ENCODE data around the gene WFDC2. TPM values are rescaled to one million over a fixed set of nuclear protein-coding genes. Genes with fewer than 3 reads are reported as not detected.
A peak's percentile ranks its signal among the peaks of the same experiment; 100 is the strongest.

Gene WFDC2
- total and polyA plus RNA-seq, 2 of the 13 experiments (the other 11 are each of a cell fraction or from before 2014, with no cell fraction given) = 0.33 TPM; not detected in 1

- H3K27me3 ChIP-seq (ENCODE audit: control insufficient read depth in 1 of 2, insufficient read depth in 2 of 2, low read length in 2 of 2) = peaks cover 0 to 15% of the 10 kb centered on the region in 2 experiments; a peak in 2 of 5 replicates
- intact Hi-C loops (cut with micrococcal nuclease; ENCODE audit: unreplicated experiment) = no loop called here
- no peak overlapping the region for H3K4me3 ChIP-seq (replicated peaks in 1 of 3; ENCODE audit: insufficient read depth in 1 of 3, low read depth in 2 of 3, low read length in 3 of 3)
- in situ Hi-C loops (cut with HindIII; ENCODE audit: extremely low pct_ligation_motif_present, low pct_unique_long_range_greater_than_20kb) = no loop called here
- no peak for FAIRE-seq
- ATAC-seq = no peak
- no peak overlapping the region for H3K27ac ChIP-seq (ENCODE audit: extremely low read length, insufficient read depth, low read length)
- ChIA-PET CTCF (ENCODE audit: low intra/inter-chr PET ratio, low total read pairs) (no interaction called here), POLR2A (no interaction called here)
- H3K4me2 ChIP-seq (ENCODE audit: low read depth, low read length) = no peak overlapping the region
- H3K9ac ChIP-seq (ENCODE audit: insufficient read depth, low read depth, low read length) = no peak overlapping the region
- no peak for DNase-seq (ENCODE audit: low spot score)
- TF ChIP-seq CEBPB (IDR thresholded peaks at IDR 0.05; ENCODE audit: borderline replicate concordance, low read depth, low read length) = peak; percentile 48; the same call in 1 of the 2 replicates
- TF ChIP-seq HBP1 (CRISPR knock-in tag; IDR thresholded peaks at IDR 0.05; ENCODE audit: low read depth) = no peak
- H2AFZ ChIP-seq (ENCODE audit: low read length) = no peak overlapping the region
- no peaks in the 10 kb centered on the region for H3K36me3 ChIP-seq (replicated peaks in 1 of 2; ENCODE audit: control insufficient read depth in 1 of 2, insufficient read depth in 2 of 2, low read length in 2 of 2)
- no TSS peak for BruUV-seq (replicated peaks)
- 1% methylated on average over 5 of the region's 5 CpGs for WGBS (ENCODE audit: low lambda C conversion rate)
- no peaks in the 10 kb centered on the region for H3K9me3 ChIP-seq (ENCODE audit: low read length)
- peaks cover 6% of the 10 kb centered on the region; the same call in 1 of the 2 replicates for H3K4me1 ChIP-seq (ENCODE audit: insufficient read depth, low read length)
- no peaks in the 10 kb centered on the region for H3K79me2 ChIP-seq (ENCODE audit: insufficient read depth, low read length)
- no peaks in the 10 kb centered on the region for H4K20me1 ChIP-seq (ENCODE audit: insufficient read depth, low read length)
These were observed 40.8 kb downstream of the WFDC2 start for GRCh38 chr20:45510242-45510862.

- ATAC-seq (no peak), FAIRE-seq (no peak), DNase-seq (ENCODE audit: low spot score) (no peak)
- no peaks in the 10 kb centered on the region for H3K36me3 ChIP-seq (replicated peaks in 1 of 2; ENCODE audit: control insufficient read depth in 1 of 2, insufficient read depth in 2 of 2, low read length in 2 of 2)
- no peaks in the 10 kb centered on the region for H3K4me1 ChIP-seq (ENCODE audit: insufficient read depth, low read length)
- BruUV-seq (replicated peaks) = no TSS peak
- POLR2A ChIA-PET = no interaction called here
- intact Hi-C loops (cut with micrococcal nuclease; ENCODE audit: unreplicated experiment) (no loop called here), in situ Hi-C loops (cut with HindIII; ENCODE audit: extremely low pct_ligation_motif_present, low pct_unique_long_range_greater_than_20kb) (no loop called here)
- H3K79me2 ChIP-seq (ENCODE audit: insufficient read depth, low read length) = no peaks in the 10 kb centered on the region
- no peaks in the 10 kb centered on the region for H3K9me3 ChIP-seq (ENCODE audit: low read length)
- H3K27ac ChIP-seq (ENCODE audit: extremely low read length, insufficient read depth, low read length) = no peak within 1 kb of the TSS
- 2% methylated on average over 5 of the region's 5 CpGs for WGBS (ENCODE audit: low lambda C conversion rate)
- no peak within 1 kb of the TSS for H3K4me2 ChIP-seq (ENCODE audit: low read depth, low read length)
- H3K27me3 ChIP-seq (ENCODE audit: control insufficient read depth in 1 of 2, insufficient read depth in 2 of 2, low read length in 2 of 2) = peaks cover 0 to 8% of the 10 kb centered on the region in 2 experiments; a peak in 2 of 5 replicates
- CTCF ChIA-PET (ENCODE audit: low intra/inter-chr PET ratio, low total read pairs) = no interaction called here
- TF ChIP-seq GABPB1 (CRISPR knock-in tag; IDR thresholded peaks at IDR 0.05) = no peak
- TF ChIP-seq ZNF30 (CRISPR knock-in tag; IDR thresholded peaks at IDR 0.05) = no peak
- TF ChIP-seq HMGXB4 (CRISPR knock-in tag; IDR thresholded peaks at IDR 0.05; ENCODE audit: borderline replicate concordance in 1 of 2, low read depth in 1 of 2) = no peak
- TF ChIP-seq ZNF83 (CRISPR knock-in tag; IDR thresholded peaks at IDR 0.05; ENCODE audit: borderline replicate concordance) = no peak
- TF ChIP-seq REST (IDR thresholded peaks at IDR 0.05; ENCODE audit: borderline replicate concordance in 1 of 2, low read depth in 1 of 2, low read length in 2 of 2) = peak in 1 of 2 experiments; percentile 83
- no peak within 1 kb of the TSS for H2AFZ ChIP-seq (ENCODE audit: low read length)
- no peak within 1 kb of the TSS for H3K9ac ChIP-seq (ENCODE audit: insufficient read depth, low read depth, low read length)
- no peak within 1 kb of the TSS for H3K4me3 ChIP-seq (replicated peaks in 1 of 3; ENCODE audit: insufficient read depth in 1 of 3, low read depth in 2 of 3, low read length in 3 of 3)
- H4K20me1 ChIP-seq (ENCODE audit: insufficient read depth, low read length) = no peaks in the 10 kb centered on the region
These were observed 45.8 kb downstream of the WFDC2 start, which contains the start of gene SPINT3 for GRCh38 chr20:45515147-45515913. TSS of gene SPINT3 (minus strand) at chr20:45515622. CDS start at chr20:45515608, 14 bp downstream.

Measured in HepG2 (cell line).